HuH-7 (cell line): ENCODE data around the gene SVOP.

Experiments used
- DNase-seq: peaks from one replicate; pipeline ENCODE4 v3.0.0; 2011; ENCODE audit warnings: low spot score

Gene SVOP

GRCh38 chr12:108935159-108935763, 85.6 kb downstream of the SVOP start:
- no peak for DNase-seq

- no peak for DNase-seq
Observed at GRCh38 chr12:108933949-108934348, 86.9 kb downstream of the SVOP start.

GRCh38 chr12:108930756-108931155, 90.1 kb downstream of the SVOP start:
- no peak for DNase-seq

GRCh38 chr12:108930155-108930554, 90.7 kb downstream of the SVOP start:
- no peak for DNase-seq

- DNase-seq = no peak
Observed at GRCh38 chr12:108928695-108929094, 92.2 kb downstream of the SVOP start.

DNA sequence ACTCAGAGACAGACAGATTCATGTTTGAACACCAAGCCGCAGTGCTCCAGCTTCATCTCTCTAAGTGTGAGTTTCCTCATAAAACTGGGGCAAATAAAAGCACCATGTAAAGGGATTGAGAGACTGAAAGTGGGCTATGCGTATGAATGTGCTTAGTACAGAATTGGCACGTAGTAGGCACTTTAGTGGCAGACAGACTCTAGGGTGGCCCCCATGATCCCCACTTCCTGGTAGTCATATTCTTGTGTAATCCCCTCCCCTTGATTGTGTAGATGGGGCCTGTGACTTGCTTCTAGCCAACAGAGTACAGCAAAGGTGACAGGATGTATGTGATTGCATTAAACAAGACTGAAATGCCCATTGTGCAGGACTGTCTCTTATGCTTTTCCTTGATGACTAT, 98.0 kb downstream of the SVOP start:
- DNase-seq = no peak

DNA sequence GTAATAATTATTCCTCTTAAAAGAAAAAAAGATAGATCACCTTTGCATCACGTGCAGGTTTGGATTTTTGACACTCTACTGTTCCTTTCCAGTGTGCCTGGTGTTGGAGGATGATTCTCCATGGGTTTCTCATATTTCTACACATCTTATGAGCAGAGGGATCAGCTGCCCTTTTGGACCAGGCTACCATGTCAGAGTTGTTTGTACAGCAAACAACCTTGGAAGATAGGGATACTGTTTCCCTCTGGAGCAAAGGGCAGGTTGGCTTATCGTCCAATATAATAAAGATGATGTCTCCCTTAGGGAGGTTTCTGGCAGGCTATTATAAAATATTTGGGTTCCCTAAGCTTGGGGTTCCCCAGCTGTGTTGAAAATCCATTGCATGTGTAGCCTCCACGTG, 98.9 kb downstream of the SVOP start:
- DNase-seq = peak; percentile 59

GRCh38 chr12:108918960-108919642, 101.8 kb downstream of the SVOP start:
- DNase-seq = no peak

DNA sequence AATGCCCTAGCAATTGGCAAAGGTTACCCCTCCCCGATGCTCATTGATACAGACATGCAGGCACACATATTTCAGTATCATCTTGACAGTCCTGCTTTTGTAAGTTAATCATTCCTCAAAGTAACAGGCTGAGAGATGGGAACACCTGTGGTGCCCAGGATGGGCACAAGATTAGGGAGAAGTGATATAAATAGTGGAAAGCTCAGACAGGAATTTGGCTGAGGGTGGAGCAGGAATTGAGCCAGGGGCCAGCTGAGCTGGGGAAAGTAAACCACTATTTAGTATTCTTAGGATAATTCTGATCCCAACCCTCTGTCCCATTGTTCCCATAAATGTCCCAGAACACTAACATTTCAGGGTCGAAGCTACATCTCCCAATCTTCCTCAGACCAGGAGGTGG, 102.7 kb downstream of the SVOP start:
- no peak for DNase-seq

DNA sequence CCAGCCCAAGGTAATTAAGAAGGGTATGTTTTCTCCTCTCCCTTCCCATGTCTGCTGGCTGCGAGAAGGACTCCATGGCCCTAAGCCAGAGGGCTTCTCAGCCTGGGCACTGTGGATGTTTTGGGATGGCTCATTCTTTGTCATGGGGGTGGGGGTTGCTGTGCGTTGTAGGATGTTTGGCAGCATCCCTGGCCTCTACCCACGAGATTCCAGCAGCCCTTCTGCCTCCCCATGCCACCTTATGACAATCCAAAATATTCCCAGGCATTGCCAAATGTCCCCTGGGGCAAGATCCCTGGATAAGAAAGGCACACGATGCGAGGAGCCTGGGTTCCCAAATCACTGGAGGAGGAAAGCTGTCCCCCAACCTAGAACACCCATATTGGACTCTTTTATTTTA, 104.5 kb downstream of the SVOP start:
- DNase-seq = no peak

DNA sequence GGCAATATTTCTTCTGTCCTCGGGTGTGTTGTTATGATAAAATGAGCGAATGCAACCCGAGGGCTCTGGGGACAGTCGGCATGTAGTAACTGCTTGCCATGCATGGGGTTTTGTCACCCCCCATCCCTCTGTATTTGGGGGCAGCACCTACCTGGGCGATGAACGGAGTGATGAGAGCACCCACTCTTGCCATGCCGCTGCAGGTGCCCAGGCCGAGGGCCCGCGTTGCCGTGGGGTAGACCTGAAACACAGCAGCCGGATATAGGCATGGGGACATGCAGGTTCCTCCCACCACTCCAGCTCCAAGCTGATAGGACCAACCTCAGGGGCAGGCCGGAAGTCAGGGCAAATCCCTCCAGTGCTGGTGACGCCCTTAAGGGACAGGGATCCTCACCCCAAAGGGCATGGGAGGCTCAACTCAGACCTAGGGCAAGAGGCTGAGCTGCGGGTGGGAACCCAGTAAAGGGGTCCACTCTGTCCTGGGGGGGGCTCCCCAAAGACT, 105.2 kb downstream of the SVOP start:
- DNase-seq = no peak

GRCh38 chr12:108914121-108914531, 106.7 kb downstream of the SVOP start:
- no peak for DNase-seq

DNA sequence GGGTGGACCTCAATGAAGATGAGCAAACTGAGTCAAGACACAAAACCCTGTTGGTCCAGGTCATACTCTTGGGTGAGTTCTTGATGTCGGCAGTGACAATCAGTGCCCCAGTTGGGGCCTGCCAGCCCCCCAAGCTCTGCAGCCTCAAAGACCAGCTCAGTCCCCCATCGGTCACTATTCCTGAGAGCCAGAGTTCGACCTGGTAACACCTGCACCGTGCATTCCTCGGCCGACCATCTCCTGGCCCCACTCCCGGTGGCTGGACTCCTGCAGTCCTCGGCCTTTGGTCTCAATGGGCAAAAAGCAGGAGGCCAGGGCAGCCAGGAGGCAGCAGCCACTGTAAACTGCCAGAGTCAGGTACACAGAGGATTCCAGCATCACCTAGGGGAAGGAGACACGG, 108.5 kb downstream of the SVOP start:
- no peak for DNase-seq

DNA sequence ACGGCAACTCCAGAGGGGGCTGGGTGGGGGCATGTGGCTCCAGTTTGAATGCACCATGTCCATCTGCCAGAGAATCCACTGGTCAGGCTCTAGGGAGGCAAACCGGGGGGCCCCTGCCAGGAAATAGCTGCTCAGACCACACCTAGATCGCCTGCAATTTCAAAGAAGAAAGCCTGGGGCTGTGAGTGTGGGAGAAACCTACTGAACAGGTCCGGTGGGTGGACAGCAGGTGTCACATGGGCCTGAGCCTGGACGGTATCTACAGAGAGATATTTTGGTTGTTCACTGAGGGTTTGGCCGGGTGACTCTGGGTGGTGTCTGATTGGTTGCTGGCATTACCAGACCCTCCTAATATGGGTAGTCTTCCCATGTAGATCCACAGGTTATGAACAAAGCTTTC, 109.0 kb downstream of the SVOP start:
- DNase-seq = no peak

DNA sequence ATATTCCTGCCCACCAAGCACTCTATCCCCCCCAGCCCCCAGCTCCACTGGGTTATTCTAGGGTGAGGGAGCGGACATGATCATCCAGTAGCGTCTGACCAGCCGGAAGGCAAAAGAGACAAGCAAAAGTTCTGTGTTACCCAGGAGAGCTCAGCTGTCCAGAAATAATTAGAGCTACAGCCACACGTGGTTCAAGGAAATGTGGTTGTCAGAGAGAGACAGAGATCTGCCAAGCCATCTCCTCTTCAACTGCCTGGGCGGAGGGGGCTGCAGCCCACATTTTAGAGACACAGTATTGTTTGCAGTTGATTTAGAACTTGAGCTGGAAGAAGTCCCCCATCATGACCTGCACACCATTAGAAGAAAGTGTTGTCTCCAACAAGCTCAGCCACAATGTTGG, 110.5 kb downstream of the SVOP start:
- DNase-seq = no peak

DNA sequence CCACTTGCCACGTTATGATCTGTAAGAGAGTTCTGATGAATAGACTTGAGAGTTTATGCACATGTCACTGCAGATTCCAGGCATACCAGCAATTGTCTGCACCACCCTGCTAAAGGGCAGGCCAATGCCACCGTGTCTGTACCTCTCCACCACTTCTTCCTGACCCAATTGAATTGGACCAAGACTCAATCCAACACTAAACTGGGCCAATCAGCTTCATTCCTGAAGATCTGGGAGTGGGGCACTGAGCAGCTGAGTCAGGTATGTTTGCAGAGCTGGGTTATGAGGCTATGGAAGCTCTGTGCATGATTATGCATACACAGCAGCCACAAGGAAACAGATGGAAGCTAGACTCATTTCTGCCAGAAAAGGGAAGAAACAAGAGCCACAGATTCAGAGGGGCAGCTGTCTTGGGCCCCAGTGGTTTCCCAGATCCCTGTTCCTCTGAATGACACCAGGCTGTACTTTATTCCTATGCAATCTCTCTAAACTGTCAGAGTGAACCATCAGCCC, 113.0 kb downstream of the SVOP start:
- no peak for DNase-seq

DNA sequence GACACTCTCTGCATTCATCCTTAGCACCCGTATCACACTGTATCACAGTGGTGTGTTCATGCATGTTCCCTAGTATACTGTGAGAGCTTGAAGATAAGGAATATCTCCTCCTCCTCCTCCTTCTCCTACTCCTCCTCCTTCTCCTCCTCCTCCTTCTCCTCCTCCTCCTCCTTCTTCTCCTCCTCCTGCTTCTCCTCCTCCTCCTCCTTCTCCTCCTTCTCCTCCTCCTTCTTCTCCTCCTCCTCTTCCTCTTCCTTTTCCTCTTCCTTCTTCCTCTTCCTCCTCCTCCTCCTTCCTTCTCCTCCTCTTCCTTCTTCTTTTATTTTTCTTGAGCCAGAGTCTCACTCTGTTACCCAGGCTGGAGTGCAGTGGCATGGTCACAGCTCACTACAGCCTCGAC, 113.9 kb downstream of the SVOP start:
- no peak for DNase-seq

DNA sequence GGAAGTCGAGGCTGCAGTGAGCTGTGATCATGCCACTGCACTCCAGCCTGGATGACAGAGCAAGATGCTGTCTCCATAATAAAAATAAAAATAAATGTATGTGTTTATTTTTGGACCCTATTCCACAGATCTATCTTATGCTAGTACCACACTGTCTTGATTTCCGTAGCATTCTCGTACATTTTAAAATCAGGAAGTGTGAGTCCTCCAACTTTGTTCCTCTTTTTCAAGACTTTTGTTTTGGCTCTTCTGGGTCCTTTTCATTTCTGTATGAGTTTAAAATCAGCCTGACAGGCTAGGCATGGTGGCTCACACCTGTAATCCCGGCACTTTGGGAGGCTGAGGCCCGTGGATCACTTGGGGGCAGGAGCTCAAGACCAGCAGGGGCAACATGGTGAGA, 115.1 kb downstream of the SVOP start:
- no peak for DNase-seq

- no peak for DNase-seq
Observed at GRCh38 chr12:108899145-108899544, 121.7 kb downstream of the SVOP start.

- DNase-seq = no peak
Observed at GRCh38 chr12:108896817-108897216, 124.1 kb downstream of the SVOP start.

DNA sequence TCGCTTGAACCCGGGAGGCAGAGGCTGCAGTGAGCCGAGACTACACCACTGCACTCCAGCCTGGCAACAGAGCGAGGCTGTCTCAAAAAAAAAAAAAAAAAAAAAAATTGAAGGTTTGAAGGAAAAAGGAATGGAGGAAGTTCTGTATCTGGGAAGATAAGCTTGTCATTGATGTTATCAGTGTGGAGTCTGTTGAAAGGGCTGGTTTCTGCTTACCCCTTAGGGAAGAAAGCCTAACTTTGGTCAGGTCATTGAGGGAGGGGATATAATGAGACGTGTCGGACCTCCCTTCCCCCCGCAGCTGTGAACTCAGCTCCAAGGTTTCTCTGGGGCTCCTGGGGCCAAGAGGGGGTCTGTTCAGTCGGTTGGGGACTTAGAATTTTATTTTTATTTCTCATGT, 124.5 kb downstream of the SVOP start:
- no peak for DNase-seq

DNA sequence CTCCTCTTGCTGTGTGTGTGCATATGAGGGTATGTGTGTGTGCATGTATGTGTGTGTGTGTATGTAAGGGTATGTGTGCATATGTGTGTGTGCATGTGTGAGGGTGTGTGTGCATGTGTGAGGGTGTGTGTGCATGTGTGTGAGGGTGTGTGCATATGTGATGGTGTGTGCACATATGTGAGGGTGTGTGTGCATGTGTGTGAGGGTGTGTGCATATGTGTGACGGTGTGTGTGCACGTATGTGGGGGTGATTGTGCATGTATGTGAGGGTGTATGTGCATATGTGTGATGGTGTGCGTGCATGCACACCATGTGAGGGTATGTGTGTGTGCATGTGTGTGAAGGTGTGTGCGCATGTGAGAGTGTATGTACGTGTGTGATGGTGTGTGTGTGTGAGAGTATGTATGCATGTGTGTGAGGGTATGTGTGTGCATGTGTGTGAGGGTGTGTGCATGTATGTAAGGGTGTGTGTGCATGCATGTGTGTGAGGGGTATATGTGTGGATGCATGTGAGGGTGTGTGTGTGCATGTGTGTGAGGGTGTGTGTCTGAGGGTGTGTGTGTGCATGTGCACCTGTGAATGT, 125.6 kb downstream of the SVOP start:
- DNase-seq = no peak

DNA sequence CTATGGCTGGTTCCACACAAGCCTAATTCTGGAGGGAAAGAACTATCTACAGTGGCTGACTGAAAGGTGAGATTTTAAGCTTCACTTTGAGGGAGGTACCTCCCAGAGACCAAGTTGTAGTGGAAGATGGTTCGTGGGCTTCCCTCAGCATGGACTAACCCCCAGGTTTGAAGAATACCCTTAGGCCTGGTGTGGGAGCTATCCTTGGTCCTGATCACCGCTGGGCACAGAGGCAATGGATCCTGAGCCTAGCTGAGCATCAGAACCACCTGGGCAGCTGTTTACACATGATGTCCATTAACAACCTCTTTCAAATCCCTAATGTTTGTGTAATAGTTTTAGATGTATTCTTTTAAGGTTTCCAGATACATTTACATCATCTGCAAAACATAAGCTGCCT, 130.7 kb downstream of the SVOP start:
- peak; percentile 34 for DNase-seq
